GM21825 (cell line): ENCODE data around the gene SUPT7L.
"Not testable (repeated sequence)": the region's sequence is repeated elsewhere in the genome, so short reads cannot be mapped to it uniquely, and the experiment has no call there.

Experiments
- ATAC-seq: cut with Tn5 transposase; IDR thresholded peaks from one replicate; pipeline ENCODE4 v1.9.1; 2021; ENCODE audit warnings: mild to moderate bottlenecking, moderate library complexity; ENCODE audit not compliant: unreplicated experiment

SUPT7L gene

GRCh38 chr2:27638709-27639108, 24.7 kb downstream of the SUPT7L start:
- no peak for ATAC-seq

GRCh38 chr2:27638037-27638637, 25.3 kb downstream of the SUPT7L start:
- no peak for ATAC-seq

- ATAC-seq = no peak
These were observed 26.6 kb downstream of the SUPT7L start for GRCh38 chr2:27636766-27637165.

GRCh38 chr2:27634291-27634690, 29.1 kb downstream of the SUPT7L start:
- no peak for ATAC-seq

- ATAC-seq = not testable (repeated sequence)
These were observed 33.2 kb downstream of the SUPT7L start for GRCh38 chr2:27630257-27630656.

GRCh38 chr2:27628767-27629709, 34.4 kb downstream of the SUPT7L start, which contains the start of the genes CCDC121 and GPN1:
TSS of gene CCDC121 (minus strand) at chr2:27629012. CDS start at chr2:27627799, 1,213 bp downstream.
TSS of gene GPN1 (plus strand) at chr2:27629050. CDS start at chr2:27629059, 9 bp downstream.
- ATAC-seq = peak; percentile 98

- ATAC-seq = peak; percentile 27
These were observed 35.2 kb downstream of the SUPT7L start for GRCh38 chr2:27627963-27628766.

GRCh38 chr2:27626921-27627320, 36.5 kb downstream of the SUPT7L start:
- ATAC-seq = not testable (repeated sequence)

- not testable (repeated sequence) for ATAC-seq
These were observed 37.1 kb downstream of the SUPT7L start for GRCh38 chr2:27626323-27626722.

GRCh38 chr2:27624943-27625342, 38.5 kb downstream of the SUPT7L start:
- no peak for ATAC-seq

- ATAC-seq = no peak
These were observed 40.5 kb downstream of the SUPT7L start for GRCh38 chr2:27622921-27623384.

- no peak for ATAC-seq
These were observed 41.9 kb downstream of the SUPT7L start for GRCh38 chr2:27621524-27621923.

GRCh38 chr2:27615316-27615715, 48.1 kb downstream of the SUPT7L start:
- no peak for ATAC-seq

- ATAC-seq = no peak
These were observed 49.4 kb downstream of the SUPT7L start for GRCh38 chr2:27613985-27614384.

GRCh38 chr2:27606611-27607010, 56.8 kb downstream of the SUPT7L start:
- no peak for ATAC-seq
